Breast epithelium (tissue), 4 donors: Measurements from ENCODE around the gene MAPT. TPM values are rescaled to one million over a fixed set of nuclear protein-coding genes. Genes with fewer than 3 reads are reported as not detected.

Source experiments
- DNase-seq, 2 donors: peaks; one replicate each; pipeline ENCODE4 v3.0.0-alpha.2; 2019; ENCODE audit warnings: low spot score in 2 of 2
- H3K27ac ChIP-seq, 2 donors: fragments of 200-600 bp; sonication (generic) in 1 of 2; one replicate each; pipeline ENCODE4 v1.5.1; 2016 to 2019; ENCODE audit warnings: mild to moderate bottlenecking in 1 of 2
- H3K27me3 ChIP-seq, 2 donors: fragments of 200-600 bp; sonication (generic) in 1 of 2; one replicate each; pipeline versions ENCODE4 v1.5.1 to v1.6.0; 2017 to 2019; ENCODE audit warnings: control low read depth in 1 of 2, mild to moderate bottlenecking in 1 of 2
- H3K36me3 ChIP-seq: fragments of 200-600 bp; one replicate; pipeline ENCODE4 v1.5.1; 2019
- H3K4me1 ChIP-seq, 2 donors: fragments of 200-600 bp; sonication (generic); one replicate each; pipeline ENCODE4 v1.5.1; 2016 to 2019; ENCODE audit warnings: control low read depth in 1 of 2
- H3K4me3 ChIP-seq, 3 donors: fragments of 200-600 bp; sonication (generic); 1 replicate in 2 of 3; 2 replicates in 1 of 3; pipeline ENCODE4 v1.5.1; 2016 to 2019; ENCODE audit warnings: mild to moderate bottlenecking in 3 of 3, moderate library complexity in 2 of 3
- H3K9me3 ChIP-seq, 2 donors: fragments of 200-600 bp; sonication (generic) in 1 of 2; one replicate each; pipeline ENCODE4 v1.5.1; 2016 to 2019; ENCODE audit warnings: control low read depth in 1 of 2
- CTCF ChIP-seq, 3 donors: fragments of 450-650 bp; IDR thresholded peaks; one replicate each; pipeline ENCODE4 v1.5.1; 2016 to 2017; ENCODE audit warnings: antibody characterized with exemption in 3 of 3, mild to moderate bottlenecking in 3 of 3, moderate library complexity in 3 of 3
- POLR2A ChIP-seq: fragments of 450-650 bp; IDR thresholded peaks from one replicate; pipeline ENCODE4 v1.6.1; 2016; ENCODE audit warnings: antibody characterized with exemption, mild to moderate bottlenecking, moderate library complexity
- POLR2AphosphoS5 ChIP-seq, 3 donors: sonication (generic); formaldehyde crosslinking; IDR thresholded peaks; one replicate each; pipeline ENCODE4 v1.6.1; 2017; ENCODE audit warnings: antibody characterized with exemption in 3 of 3
- intact Hi-C: fragments of 100-400 bp; cut with DNase I; formaldehyde crosslinking; loops from one replicate; pipeline ENCODE4 v1.15.1; 2023; ENCODE audit warnings: low total_unique reads
- total RNA-seq, 3 donors: library from RNA; depleted of rRNA; stranded (reverse); fragments of >200 nt; gene quantifications; one replicate each; pipeline ENCODE4 v1.1.0, GENCODE V29; 2016

The MAPT gene
- total RNA-seq, 3 donors from 2014 or later: 9.9 to 15.1 (median 12.4) TPM

GRCh38 chr17:46045639-46046038 is 151.3 kb downstream of the MAPT start:
- TF ChIP-seq CTCF (IDR thresholded peaks at IDR 0.05) (no peak), POLR2AphosphoS5 (IDR thresholded peaks at IDR 0.05) (no peak), POLR2A (no peak)
- no peak for DNase-seq
- peak overlapping the region in 1 of 2 donors; percentile 78 for H3K27ac ChIP-seq

GRCh38 chr17:46046957-46047356 is 152.6 kb downstream of the MAPT start:
- TF ChIP-seq POLR2AphosphoS5 (IDR thresholded peaks at IDR 0.05) (no peak), POLR2A (no peak), CTCF (IDR thresholded peaks at IDR 0.05) (no peak)
- Histone ChIP-seq H3K4me1 (peaks cover 0 to 8% of the 10 kb centered on the region in 2 donors), H3K36me3 (no peaks in the 10 kb centered on the region), H3K9me3 (no peaks in the 10 kb centered on the region), H3K4me3 (no peak overlapping the region), H3K27me3 (no peaks in the 10 kb centered on the region), H3K27ac (peak overlapping the region; percentile 48 to 65)
- no peak for DNase-seq
- intact Hi-C loops: no loop called here

More at GRCh38 chr17:46045639-46046038, 151.3 kb downstream of the MAPT start:
- Histone ChIP-seq H3K27me3 (no peaks in the 10 kb centered on the region), H3K4me1 (peaks cover 0 to 8% of the 10 kb centered on the region in 2 donors), H3K4me3 (no peak overlapping the region), H3K36me3 (no peaks in the 10 kb centered on the region), H3K9me3 (no peaks in the 10 kb centered on the region)
- intact Hi-C loops: no loop called here

- no peaks in the 10 kb centered on the region for H3K36me3 ChIP-seq
- TF ChIP-seq CTCF (IDR thresholded peaks at IDR 0.05): no peak
- no peak for TF ChIP-seq POLR2A
- TF ChIP-seq POLR2AphosphoS5 (IDR thresholded peaks at IDR 0.05): no peak
- intact Hi-C loops: no loop called here
- no peaks in the 10 kb centered on the region for H3K27me3 ChIP-seq
- H3K4me1 ChIP-seq: peaks cover 0 to 8% of the 10 kb centered on the region in 2 donors
- peak overlapping the region; percentile 48 to 65 for H3K27ac ChIP-seq
- no peak for DNase-seq
- H3K9me3 ChIP-seq: no peaks in the 10 kb centered on the region
- H3K4me3 ChIP-seq: no peak overlapping the region
Measured at GRCh38 chr17:46047398-46047797, 153.0 kb downstream of the MAPT start.

GRCh38 chr17:46047856-46048255 is 153.5 kb downstream of the MAPT start:
- no peaks in the 10 kb centered on the region for H3K36me3 ChIP-seq

GRCh38 chr17:46049656-46050055 is 155.3 kb downstream of the MAPT start:
- TF ChIP-seq POLR2A (no peak), CTCF (IDR thresholded peaks at IDR 0.05) (no peak), POLR2AphosphoS5 (IDR thresholded peaks at IDR 0.05) (no peak)
- Histone ChIP-seq H3K4me3 (no peak overlapping the region), H3K36me3 (no peaks in the 10 kb centered on the region), H3K9me3 (no peaks in the 10 kb centered on the region), H3K27ac (no peak overlapping the region), H3K4me1 (no peaks in the 10 kb centered on the region), H3K27me3 (no peaks in the 10 kb centered on the region)
- no peak for DNase-seq
- intact Hi-C loops: no loop called here

More at GRCh38 chr17:46047856-46048255, 153.5 kb downstream of the MAPT start:
- Histone ChIP-seq H3K9me3 (no peaks in the 10 kb centered on the region), H3K4me3 (no peak overlapping the region), H3K4me1 (peaks cover 0 to 8% of the 10 kb centered on the region in 2 donors), H3K27ac (peak overlapping the region in 1 of 2 donors; percentile 56), H3K27me3 (no peaks in the 10 kb centered on the region)
- TF ChIP-seq CTCF (IDR thresholded peaks at IDR 0.05) (no peak), POLR2AphosphoS5 (IDR thresholded peaks at IDR 0.05) (no peak), POLR2A (no peak)
- DNase-seq: no peak
- intact Hi-C loops: no loop called here
